GM18861 (cell line): ENCODE data around the gene ITGA6.
"Not testable (repeated sequence)": the region's sequence is repeated elsewhere in the genome, so short reads cannot be mapped to it uniquely, and the experiment has no call there.

Source experiments
- ATAC-seq: cut with Tn5 transposase; IDR thresholded peaks from one replicate; pipeline ENCODE4 v1.9.1; 2021; ENCODE audit not compliant: unreplicated experiment

Gene ITGA6

DNA sequence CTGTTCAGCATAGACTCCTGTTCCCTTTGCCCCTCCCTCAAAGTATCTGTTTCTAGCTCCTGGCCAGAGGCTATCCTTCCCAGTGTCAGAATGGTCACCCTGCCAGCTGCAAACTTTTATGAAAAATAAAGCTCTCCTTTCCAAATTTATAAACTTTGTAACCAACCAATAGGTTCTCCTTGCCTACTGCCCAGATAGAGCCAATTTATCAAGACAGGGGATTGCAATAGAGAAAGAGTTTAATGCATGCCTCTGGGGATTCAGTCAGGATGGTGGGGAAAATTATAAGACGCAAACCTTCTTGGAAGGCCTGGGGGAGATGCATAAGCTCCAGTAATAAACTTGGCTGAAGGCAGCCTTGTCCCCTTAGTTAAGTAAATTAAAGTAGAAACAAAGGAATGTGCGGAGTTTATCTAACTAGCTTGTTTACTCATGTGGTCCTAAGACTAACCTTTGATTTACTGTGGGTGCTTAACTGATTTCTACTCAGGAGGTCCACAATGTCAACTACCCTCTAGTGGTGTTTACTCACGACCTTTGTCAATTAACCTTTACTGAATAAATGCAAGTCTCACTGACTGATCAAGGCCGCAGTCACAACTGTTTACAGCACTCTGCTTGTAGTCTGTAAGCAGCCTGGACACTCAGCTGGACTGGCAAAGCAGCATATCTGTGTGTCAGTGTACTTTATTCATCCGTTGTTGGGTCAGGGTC, 85.6 kb downstream of the ITGA6 start:
- no peak for ATAC-seq

DNA sequence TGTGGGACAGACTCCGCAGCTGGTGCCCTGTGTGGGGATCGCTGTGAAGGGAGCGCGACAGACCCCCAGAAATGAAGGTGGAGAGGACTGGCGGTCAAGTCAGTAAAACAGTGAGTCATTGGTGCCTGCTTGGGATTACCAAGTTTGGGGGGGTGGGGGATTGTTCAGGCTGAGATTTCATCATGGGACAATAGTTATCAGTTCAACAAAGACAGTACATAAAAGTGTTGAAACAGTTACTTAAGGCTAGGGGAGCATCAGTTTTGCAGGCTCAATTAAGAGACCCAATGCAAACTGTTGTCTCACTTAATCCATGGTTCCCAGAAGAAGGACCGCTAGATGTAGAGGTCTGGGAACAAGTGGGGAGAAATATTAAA, 86.1 kb downstream of the ITGA6 start:
- ATAC-seq: no peak

DNA sequence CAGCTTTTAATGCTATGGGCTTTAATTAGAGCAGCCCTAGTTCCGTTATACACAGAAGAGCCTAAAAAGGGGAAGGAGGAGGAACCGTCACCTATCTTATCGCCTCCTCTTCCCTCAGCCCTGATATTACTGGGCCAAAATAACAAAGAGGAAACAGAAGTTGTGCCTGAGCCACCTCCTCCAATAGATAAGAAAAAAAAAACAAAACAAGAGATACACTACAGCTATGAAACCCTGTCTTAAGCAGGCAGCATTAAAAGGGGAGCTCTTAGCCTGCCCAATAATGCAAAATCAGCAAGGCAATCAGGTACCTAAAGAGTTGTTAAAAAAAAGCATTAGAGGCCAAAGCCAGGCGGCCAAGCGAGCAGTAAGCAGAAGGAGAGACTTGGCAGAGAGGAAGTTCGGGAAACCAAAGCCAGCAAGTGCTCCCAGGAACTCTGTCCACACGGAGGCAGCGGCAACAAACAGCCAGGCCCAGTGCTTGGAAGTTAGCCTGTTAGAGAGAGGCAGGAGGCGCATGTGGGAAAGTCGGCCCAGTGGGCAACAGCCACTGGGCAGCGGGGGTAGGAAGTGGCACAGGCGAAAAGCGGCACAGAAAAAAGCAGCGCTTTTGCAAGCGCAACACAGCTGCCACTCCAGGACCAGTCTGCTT, 86.7 kb downstream of the ITGA6 start:
- no peak for ATAC-seq

DNA sequence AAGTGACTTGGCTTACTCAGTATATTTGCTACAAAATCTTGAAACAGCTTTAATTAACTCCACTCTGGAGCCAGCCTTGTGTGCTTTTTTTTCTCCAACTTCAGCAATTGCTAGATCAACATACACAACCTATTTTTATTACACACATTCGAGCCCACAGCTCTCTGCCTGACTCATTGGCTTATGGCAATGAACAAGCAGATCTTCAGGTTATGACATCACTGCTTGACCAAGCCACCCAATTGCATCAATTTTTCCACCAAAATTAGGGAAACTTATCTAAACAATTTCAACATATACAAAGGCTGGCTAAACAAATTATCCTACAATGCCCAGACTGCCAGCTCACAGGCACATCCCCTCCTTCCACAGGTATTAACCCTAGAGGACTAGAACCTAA, 88.9 kb downstream of the ITGA6 start:
- no peak for ATAC-seq

DNA sequence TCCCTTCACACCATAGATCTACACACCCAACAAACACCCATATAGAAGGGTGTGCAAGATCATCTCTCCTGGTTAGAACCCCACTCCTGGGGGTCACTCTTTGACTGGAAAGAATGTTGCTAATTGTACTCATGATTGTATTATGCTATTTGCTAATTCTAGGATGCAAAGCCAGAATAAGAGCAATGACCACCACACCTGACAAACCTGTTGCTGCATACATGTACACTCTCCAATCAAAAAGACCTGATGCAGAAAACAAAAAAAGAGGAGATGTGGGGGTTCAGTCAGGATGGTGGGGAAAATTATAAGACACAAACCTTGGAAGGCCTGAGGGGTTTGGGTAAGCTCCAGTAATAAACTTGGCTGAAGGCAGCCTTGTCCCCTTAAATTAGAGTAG, 91.6 kb downstream of the ITGA6 start:
- no peak for ATAC-seq

DNA sequence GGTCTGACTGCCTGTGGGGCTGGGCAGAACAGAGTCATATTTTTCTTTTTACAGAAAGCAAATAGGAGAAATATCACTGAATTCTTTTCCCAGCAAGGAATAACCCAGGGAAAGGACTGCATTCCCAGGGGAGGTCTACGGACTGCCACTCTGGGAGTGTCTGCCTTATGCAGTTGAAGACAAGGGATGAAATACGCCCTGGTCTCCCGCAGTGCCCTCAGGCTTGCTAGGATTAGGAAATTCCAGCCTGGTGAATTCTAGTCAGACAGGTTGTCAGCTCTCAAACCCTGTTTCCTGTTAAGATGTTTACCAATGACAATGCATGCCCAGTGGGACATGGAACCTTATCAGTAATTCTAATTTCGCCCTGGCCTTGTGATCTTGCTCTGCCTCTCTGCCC, 98.2 kb downstream of the ITGA6 start:
- ATAC-seq: no peak

DNA sequence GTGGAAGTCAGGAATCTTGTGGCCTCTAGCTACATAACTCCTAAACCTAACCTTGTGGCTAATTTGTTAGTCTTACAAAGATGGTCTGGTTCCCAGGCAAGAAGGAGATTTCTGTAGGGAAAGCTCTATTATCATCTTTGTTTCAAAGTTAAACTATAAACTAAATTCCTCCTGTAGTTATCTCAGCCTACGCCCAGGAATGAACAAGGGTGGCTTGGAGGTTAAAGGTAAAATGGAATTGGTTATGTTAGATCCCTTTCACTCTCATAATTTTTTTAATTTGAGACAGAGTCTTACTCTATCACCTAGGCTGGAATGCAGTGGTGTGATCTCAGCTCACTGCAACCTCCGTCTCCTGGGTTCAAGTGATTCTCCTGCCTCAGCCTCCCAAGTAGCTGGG, 103.9 kb downstream of the ITGA6 start:
- ATAC-seq: no peak

DNA sequence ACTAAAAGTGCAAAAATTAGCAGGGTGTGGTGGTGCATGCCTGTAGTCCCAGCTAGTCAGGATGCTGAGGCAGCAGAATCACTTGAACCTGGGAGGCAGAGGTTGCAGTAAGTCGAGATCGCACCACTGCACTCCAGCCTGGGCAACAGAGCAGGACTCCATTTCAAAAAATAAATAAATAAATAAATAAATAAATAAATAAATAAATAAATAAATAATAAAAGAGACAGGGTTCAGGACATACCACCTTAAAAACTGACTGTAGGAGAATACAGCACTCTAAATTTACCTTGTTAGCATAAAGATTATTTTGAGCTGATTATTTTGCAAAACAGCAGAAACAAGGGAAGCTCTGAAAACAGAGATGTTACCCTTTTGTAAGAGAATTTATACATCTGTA, 105.1 kb downstream of the ITGA6 start:
- ATAC-seq: not testable (repeated sequence)

DNA sequence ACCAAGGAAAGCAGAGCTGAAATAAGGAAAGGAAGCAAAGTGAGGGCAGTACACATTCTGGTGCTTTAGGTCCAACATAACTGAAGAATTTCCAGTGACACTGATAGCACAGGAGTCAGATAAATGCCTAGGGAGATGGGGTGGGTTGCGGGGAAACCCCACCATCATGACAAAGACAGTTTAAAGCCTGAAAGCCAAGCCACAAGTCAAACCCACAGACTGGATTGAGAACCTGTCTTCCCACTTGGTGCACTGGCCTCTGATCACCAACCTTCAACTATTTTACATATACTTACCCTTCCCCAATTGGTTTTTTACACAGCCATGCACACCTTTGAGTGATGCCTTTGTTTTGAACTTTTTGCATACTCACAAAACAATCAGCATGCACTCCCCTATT, 106.3 kb downstream of the ITGA6 start:
- no peak for ATAC-seq

DNA sequence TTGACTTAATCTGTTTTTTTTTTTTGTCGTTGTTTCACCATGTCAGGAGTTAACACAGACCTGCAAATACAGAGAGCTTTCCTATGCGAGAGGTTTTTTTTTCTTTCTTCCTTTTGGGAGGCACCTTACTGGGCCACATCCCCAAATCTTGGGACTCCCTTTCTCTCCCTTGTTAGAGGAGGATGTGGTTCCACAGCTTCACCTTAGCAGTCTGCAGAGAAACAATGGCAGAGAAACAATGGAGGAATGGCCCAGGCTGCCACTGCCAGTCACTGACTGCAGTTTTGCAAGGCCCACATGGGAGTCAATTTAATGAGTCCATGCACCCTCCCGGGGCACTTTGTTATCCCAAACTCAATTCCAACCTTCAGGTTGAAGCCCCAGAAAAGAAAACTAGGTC, 107.7 kb downstream of the ITGA6 start:
- ATAC-seq: no peak

DNA sequence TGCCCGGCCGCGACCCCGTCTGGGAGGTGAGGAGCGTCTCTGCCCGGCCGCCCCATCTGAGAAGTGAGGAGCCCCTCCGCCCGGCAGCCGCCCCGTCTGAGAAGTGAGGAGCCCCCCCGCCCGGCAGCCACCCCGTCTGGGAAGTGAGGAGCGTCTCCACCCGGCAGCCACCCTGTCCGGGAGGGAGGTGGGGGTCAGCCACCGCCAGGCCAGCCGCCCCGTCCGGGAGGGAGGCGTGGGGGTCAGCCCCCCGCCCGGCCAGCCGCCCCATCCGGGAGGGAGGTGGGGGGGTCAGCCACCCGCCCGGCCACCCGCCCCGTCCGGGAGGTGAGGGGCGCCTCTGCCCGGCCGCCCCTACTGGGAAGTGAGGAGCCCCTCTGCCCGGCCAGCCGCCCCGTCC, 110.5 kb downstream of the ITGA6 start:
- not testable (repeated sequence) for ATAC-seq

DNA sequence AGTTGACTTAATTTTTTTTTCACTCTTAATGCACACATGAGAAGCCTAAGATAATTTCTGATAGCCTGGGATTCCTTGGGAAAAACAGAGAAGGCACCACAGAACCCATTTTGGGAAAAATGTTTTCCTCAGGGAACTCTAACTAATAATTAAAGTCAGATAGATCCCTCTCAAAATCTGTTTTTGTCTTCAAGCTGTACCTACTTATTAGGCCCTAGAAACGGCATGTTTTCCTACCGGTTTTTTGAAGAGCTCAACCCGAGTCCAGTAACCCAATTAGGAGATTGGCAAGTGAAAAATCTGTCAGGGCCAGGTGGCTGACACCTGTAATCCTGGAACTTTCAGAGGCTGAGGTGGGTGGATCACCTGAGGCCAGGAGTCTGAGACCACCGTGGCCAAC, 112.4 kb downstream of the ITGA6 start:
- ATAC-seq: no peak

DNA sequence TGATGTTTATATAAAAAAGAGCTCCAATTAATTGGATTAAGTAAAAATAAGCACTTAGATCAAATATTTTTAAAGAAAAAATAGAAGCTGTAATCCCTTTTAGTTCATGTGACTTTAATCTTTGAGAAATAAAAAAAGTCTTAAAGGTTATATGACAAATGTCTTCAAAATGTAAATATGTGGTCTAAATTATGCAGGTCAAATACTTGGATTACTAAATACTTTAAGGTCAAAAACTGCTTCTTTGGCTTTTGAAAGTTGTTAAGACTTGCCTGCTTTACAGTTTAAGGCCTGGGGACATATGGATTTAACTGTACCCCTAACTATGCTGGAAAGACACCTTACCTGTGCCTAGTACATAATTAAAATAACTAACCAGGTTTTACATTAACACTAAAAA, 113.0 kb downstream of the ITGA6 start:
- ATAC-seq: no peak

DNA sequence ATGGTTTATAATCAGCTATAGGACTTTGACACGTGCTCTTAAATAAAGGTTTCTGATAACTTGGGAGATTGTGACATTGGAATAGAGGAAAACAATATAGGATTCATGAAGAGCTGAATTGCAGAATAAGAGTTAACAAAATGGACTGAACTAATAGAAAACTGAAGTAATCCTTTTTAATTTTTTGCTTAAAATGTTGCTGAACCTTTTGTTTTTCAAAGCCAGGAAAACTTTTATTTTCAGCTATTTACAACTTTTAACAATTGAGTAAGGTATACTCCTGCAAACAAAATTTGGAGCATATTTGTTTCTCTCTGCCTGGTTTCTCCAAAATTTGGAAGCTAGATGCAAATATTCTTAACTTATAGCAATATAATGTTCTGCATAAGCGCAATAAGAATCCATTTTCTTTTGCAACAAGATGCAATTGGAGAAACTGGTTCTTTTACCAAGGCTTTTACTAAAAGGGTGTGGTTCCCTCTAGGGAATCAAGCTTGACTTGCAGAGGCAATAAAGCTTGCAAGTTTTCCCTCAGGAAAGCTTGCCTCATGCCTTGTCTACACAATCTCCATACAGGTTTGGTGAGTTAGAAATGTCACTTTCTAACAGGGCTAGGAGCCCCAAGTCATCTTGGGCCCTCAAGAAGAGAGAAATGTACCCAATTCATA, 118.2 kb downstream of the ITGA6 start:
- ATAC-seq: no peak

DNA sequence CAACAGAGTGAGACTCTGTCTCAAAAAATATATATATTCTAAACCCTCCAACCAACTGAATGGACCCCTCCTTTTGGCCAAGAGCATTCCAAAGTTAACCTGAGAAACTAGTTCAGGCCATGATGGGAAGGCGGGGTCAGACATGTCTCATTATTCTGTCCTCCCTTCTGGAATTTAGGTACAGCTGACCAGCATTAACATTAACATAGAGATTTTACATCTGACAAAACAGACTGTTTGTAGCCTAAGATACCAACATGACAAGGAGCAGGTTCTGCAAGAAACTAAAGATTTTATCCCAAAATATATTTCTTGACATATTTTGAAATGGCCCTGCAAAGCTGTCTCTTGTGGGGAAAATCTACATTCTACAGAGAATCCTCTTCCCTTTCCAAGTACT, 121.7 kb downstream of the ITGA6 start:
- no peak for ATAC-seq

DNA sequence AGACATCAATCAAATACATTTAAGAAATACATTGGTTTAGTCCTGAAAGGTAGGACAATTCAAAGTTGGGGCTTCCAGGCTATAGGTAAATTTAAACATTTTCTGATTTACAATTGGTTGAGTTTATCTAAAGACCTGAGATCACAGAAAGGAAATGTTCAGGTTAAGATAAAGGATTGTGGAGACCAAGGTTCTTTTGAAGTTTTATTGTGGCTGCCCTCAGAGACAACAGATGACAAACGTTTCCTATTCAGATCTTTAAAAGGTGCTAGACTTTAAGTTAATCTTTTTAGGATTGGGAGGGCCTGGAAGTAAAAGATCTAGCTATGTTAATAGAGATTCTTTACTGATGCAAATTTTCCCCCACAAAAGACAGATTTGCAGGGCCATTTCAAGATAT, 122.4 kb downstream of the ITGA6 start:
- ATAC-seq: not testable (repeated sequence)

DNA sequence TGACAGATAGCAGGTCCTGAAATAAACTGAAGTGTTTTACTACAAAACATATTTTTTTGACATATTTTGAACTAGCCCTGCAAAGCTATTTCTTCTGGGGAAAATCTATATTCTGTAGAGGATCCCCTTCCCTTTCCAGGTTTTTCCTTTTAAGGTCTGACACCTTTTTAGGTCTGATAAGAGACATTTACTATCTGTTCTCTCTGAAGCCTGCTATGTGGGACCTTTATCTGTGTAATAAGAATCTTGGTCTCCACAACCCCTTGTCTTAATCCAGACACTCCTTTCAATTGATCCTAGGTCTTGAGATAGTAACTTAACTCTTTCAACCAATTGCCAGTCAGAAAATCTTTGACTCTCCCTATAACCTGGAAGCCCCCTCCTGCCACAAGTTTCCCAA, 123.0 kb downstream of the ITGA6 start:
- no peak for ATAC-seq

DNA sequence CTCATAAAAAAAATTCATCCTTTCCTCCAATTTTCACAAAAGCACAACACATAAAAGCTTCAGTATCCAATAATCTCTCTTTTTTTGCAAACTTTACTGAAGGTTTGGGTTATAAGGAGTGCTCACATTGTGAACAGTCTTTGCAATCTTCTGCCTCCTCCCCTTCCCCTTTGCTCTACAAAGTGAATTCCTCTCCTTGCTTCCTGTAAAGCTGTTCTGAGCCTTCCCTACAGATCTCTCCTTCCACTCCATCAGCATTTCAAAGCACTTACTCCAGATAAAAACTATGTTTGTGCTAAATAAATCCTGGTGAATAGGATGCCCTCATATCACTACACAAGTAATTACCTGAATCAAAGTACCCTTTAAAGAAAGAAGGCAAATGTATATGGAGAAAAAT, 123.9 kb downstream of the ITGA6 start:
- ATAC-seq: no peak

DNA sequence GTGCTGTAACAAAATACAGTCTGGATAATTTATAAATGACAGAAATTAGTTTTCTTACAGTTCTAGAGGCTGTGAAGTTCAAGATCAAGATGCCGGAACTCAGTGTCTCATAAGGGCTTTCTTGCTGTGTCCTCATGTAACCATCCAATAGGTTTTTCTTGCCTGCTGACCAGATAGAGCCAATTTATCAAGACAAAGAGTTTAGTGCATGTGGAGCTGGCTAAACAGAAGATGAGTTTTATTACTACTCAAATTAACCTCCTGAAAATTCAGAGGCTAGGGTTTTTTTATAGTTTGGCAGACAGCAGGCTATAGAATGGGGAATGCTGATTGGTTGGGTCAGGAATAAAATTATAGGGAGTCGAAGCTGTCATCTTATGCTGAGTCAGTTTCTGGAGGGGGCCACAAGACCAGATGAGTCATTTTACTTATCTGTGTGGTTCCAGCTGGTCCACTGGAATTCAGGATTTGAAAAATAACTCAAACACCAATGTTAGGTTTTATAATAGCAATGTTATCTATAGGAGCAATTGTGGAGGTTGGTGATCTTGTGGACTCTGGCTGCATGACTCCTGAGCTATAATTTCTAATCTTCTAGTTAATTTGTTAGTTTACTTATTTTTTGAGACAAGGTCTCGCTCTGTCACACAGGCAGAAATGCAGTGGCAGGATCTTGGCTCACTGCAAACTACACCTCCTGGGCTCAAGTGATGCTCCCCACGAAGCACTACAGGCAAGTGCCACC, 125.3 kb downstream of the ITGA6 start:
- no peak for ATAC-seq

DNA sequence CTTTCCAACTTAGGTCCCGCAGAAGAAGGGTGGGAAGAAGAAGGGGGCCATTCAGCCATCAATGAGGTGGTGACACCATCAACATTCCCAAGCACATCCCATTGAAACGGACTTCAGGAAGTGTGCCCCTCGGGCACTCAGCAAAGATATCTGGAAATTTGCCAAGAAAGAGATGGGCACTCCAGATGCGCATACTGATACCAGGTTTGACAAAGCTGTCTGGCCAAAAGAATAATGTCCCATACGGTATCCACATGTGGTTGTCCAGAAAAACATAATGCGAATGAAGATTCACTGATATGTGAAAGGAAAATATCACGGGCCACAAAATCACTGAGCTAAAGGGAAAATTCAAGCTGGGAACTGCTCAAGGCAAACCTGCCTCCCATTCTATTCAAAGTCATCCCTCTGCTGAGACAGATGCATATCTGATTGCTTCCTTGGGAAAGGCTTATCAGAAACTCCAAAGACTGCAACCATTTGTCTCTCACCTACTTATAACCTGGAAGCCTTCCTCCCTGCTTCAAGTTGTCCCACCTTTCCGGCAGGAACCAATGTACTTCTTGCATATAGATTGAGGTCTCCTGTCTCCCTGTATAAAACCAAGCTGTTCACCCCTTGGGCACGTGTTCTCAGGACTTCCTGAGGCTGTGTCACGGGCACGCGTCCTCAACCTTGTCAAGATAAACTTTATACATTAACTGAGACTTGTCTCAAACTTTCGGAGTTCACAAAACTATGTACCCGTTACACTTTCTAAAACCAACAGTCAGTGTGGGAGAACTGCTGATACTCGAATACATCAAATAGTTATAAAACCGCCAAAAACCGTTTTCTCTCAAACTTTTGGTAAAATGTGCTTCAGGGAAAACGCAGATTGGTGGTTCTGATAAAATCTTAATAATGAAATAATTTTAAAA, 127.2 kb downstream of the ITGA6 start:
- ATAC-seq: no peak

DNA sequence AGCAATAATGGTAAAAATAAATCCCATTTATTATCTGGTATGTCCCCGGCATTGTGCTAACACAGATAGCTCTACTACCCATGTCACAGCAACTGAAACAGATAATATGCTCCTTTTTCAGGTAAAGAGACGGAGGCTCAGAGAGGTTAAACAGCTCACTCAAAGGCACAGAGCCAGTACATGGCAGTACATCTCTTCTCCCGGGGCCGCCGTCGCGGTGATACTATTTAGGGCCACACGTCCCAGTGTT, 127.8 kb downstream of the ITGA6 start:
- peak; percentile 4 for ATAC-seq
